Activated CD4-positive, alpha-beta memory T cell treated with anti-CD3 and anti-CD28 coated beads for 36 hours (primary cell): Measurements from ENCODE around the gene ATF6B. TPM values are rescaled to one million over a fixed set of nuclear protein-coding genes. Genes with fewer than 3 reads are reported as not detected.

ENCODE experiments used
- CTCF ChIA-PET: fragments of 350-600 bp; sonication (Branson Sonifier 250); formaldehyde crosslinking; loops from one replicate; lab custom pipeline; 2021; ENCODE audit warnings: antibody characterized with exemption, inconsistent platforms; lab: Charles Lee
- POLR2A ChIA-PET: fragments of 350-600 bp; sonication (Branson Sonifier 250); formaldehyde crosslinking; loops from one replicate; lab custom pipeline; 2021; ENCODE audit warnings: antibody characterized with exemption; lab: Charles Lee
- DNase-seq: peaks from one replicate; pipeline ENCODE4 v3.0.0-alpha.2; 2020
- H3K27ac Mint-ChIP-seq: one replicate; pipeline ENCODE4 v1.8.0; 2021; ENCODE audit warnings: mixed read lengths
- H3K27me3 Mint-ChIP-seq: one replicate; pipeline ENCODE4 v1.8.0; 2021; ENCODE audit warnings: mixed read lengths
- H3K36me3 Mint-ChIP-seq: one replicate; pipeline ENCODE4 v1.8.0; 2021; ENCODE audit warnings: mixed read lengths
- H3K4me1 Mint-ChIP-seq: one replicate; pipeline ENCODE4 v1.8.0; 2021; ENCODE audit warnings: low read depth, mixed read lengths
- H3K4me3 Mint-ChIP-seq: one replicate; pipeline ENCODE4 v1.8.0; 2021; ENCODE audit warnings: mild to moderate bottlenecking, mixed read lengths
- H3K9me3 Mint-ChIP-seq: one replicate; pipeline ENCODE4 v1.8.0; 2021; ENCODE audit warnings: mixed read lengths
- intact Hi-C: fragments of 100-400 bp; cut with micrococcal nuclease; formaldehyde crosslinking; loops from one replicate; pipeline ENCODE4 v1.15.1; 2023
- total RNA-seq, 2 experiments: library from RNA; stranded (reverse); gene quantifications; one replicate each; pipeline ENCODE4 v1.2.3, GENCODE V29; 2021

The ATF6B gene
- total RNA-seq, 2 experiments from 2014 or later, result 67.4 to 80.9 TPM

- Mint-ChIP-seq H3K27ac (no peak overlapping the region), H3K27me3 (peaks cover 4% of the 10 kb centered on the region), H3K36me3 (peaks cover 27% of the 10 kb centered on the region), H3K4me3 (no peak overlapping the region), H3K4me1 (peaks cover 12% of the 10 kb centered on the region), H3K9me3 (no peaks in the 10 kb centered on the region)
- CTCF ChIA-PET, result no interaction called here
- intact Hi-C loops, result no loop called here
- DNase-seq, result no peak
- POLR2A ChIA-PET, result no interaction called here
Observed at GRCh38 chr6:32113386-32114352, 14.4 kb downstream of the ATF6B start.

GRCh38 chr6:32112431-32112980 lies 15.5 kb downstream of the ATF6B start:
- POLR2A ChIA-PET, result no interaction called here
- Mint-ChIP-seq H3K27ac (no peak overlapping the region), H3K4me3 (no peak overlapping the region), H3K27me3 (peaks cover 11% of the 10 kb centered on the region), H3K36me3 (peaks cover 20% of the 10 kb centered on the region), H3K4me1 (peaks cover 20% of the 10 kb centered on the region), H3K9me3 (no peaks in the 10 kb centered on the region)
- DNase-seq, result no peak
- intact Hi-C loops, result no loop called here
- CTCF ChIA-PET, result no interaction called here

- peaks cover 20% of the 10 kb centered on the region for H3K4me1 Mint-ChIP-seq
- intact Hi-C loops, result no loop called here
- H3K27ac Mint-ChIP-seq, result no peak overlapping the region
- H3K9me3 Mint-ChIP-seq, result no peaks in the 10 kb centered on the region
- H3K4me3 Mint-ChIP-seq, result no peak overlapping the region
- DNase-seq, result no peak
- H3K27me3 Mint-ChIP-seq, result peaks cover 13% of the 10 kb centered on the region
- POLR2A ChIA-PET, result no interaction called here
- CTCF ChIA-PET, result interaction anchor here (1.9 kb wide), 1 partner anchor 7 kb away, joined by 7 read pairs; no protein-coding TSS in a partner anchor
- peaks cover 16% of the 10 kb centered on the region for H3K36me3 Mint-ChIP-seq
Observed at GRCh38 chr6:32111424-32112066, 16.5 kb downstream of the ATF6B start.

- Mint-ChIP-seq H3K9me3 (no peaks in the 10 kb centered on the region), H3K36me3 (peaks cover 8% of the 10 kb centered on the region), H3K27me3 (peaks cover 13% of the 10 kb centered on the region), H3K4me1 (peaks cover 20% of the 10 kb centered on the region), H3K27ac (no peak overlapping the region), H3K4me3 (no peak overlapping the region)
- intact Hi-C loops, result no loop called here
- ChIA-PET CTCF (interaction anchor here (1.0 to 1.9 kb wide), 2 partner anchors 8 to 135 kb away, joined by 3 to 7 read pairs; no protein-coding TSS in a partner anchor), POLR2A (no interaction called here)
- DNase-seq, result no peak
Observed at GRCh38 chr6:32110632-32111031, 17.4 kb downstream of the ATF6B start.

GRCh38 chr6:32109765-32110160 lies 18.3 kb downstream of the ATF6B start:
- DNase-seq, result no peak
- Mint-ChIP-seq H3K27ac (no peak overlapping the region), H3K4me3 (no peak overlapping the region), H3K4me1 (peaks cover 17% of the 10 kb centered on the region), H3K36me3 (peaks cover 4% of the 10 kb centered on the region), H3K9me3 (no peaks in the 10 kb centered on the region), H3K27me3 (peaks cover 17% of the 10 kb centered on the region)
- intact Hi-C loops, result no loop called here
- POLR2A ChIA-PET, result no interaction called here
- CTCF ChIA-PET, result interaction anchor here (1.0 to 1.9 kb wide), 2 partner anchors 9 to 136 kb away, joined by 3 to 7 read pairs; no protein-coding TSS in a partner anchor

GRCh38 chr6:32109114-32109764 lies 18.8 kb downstream of the ATF6B start, which contains the start of gene TNXB:
Gene TNXB, minus strand, starts transcription at chr6:32109338. Its CDS starts 11,140 bp downstream, at chr6:32098198.
- POLR2A ChIA-PET, result no interaction called here
- H3K4me3 Mint-ChIP-seq, result no peak within 1 kb of the TSS
- no peak for DNase-seq
- H3K36me3 Mint-ChIP-seq, result peaks cover 2% of the 10 kb centered on the region
- CTCF ChIA-PET, result interaction anchor here (1.0 to 1.9 kb wide), 2 partner anchors 10 to 136 kb away, joined by 3 to 7 read pairs; no protein-coding TSS in a partner anchor
- peaks cover 15% of the 10 kb centered on the region for H3K4me1 Mint-ChIP-seq
- intact Hi-C loops, result no loop called here
- H3K9me3 Mint-ChIP-seq, result no peaks in the 10 kb centered on the region
- H3K27me3 Mint-ChIP-seq, result peaks cover 19% of the 10 kb centered on the region
- H3K27ac Mint-ChIP-seq, result no peak within 1 kb of the TSS

- ChIA-PET POLR2A (no interaction called here), CTCF (no interaction called here)
- H3K4me3 Mint-ChIP-seq, result no peak overlapping the region
- intact Hi-C loops, result no loop called here
- H3K9me3 Mint-ChIP-seq, result no peaks in the 10 kb centered on the region
- H3K27me3 Mint-ChIP-seq, result peaks cover 22% of the 10 kb centered on the region
- H3K27ac Mint-ChIP-seq, result no peak overlapping the region
- peaks cover 2% of the 10 kb centered on the region for H3K36me3 Mint-ChIP-seq
- peaks cover 15% of the 10 kb centered on the region for H3K4me1 Mint-ChIP-seq
- no peak for DNase-seq
Observed at GRCh38 chr6:32108727-32109113, 19.3 kb downstream of the ATF6B start.

GRCh38 chr6:32108094-32108627 lies 19.9 kb downstream of the ATF6B start:
- H3K4me1 Mint-ChIP-seq, result peaks cover 15% of the 10 kb centered on the region
- DNase-seq, result no peak
- CTCF ChIA-PET, result interaction anchor here (1.5 kb wide), 1 partner anchor 11 kb away, joined by 5 read pairs; no protein-coding TSS in a partner anchor
- POLR2A ChIA-PET, result no interaction called here
- H3K27ac Mint-ChIP-seq, result no peak overlapping the region
- intact Hi-C loops, result no loop called here
- no peak overlapping the region for H3K4me3 Mint-ChIP-seq
- H3K36me3 Mint-ChIP-seq, result no peaks in the 10 kb centered on the region
- H3K9me3 Mint-ChIP-seq, result no peaks in the 10 kb centered on the region
- H3K27me3 Mint-ChIP-seq, result peaks cover 25% of the 10 kb centered on the region

- H3K36me3 Mint-ChIP-seq, result no peaks in the 10 kb centered on the region
- no peak for DNase-seq
- CTCF ChIA-PET, result interaction anchor here (1.5 kb wide), 1 partner anchor 11 kb away, joined by 5 read pairs; no protein-coding TSS in a partner anchor
- POLR2A ChIA-PET, result no interaction called here
- H3K4me3 Mint-ChIP-seq, result no peak overlapping the region
- no peaks in the 10 kb centered on the region for H3K9me3 Mint-ChIP-seq
- H3K27me3 Mint-ChIP-seq, result peaks cover 25% of the 10 kb centered on the region
- no peak overlapping the region for H3K27ac Mint-ChIP-seq
- peaks cover 15% of the 10 kb centered on the region for H3K4me1 Mint-ChIP-seq
- intact Hi-C loops, result no loop called here
Observed at GRCh38 chr6:32107406-32107805, 20.6 kb downstream of the ATF6B start.

GRCh38 chr6:32105433-32105832 lies 22.6 kb downstream of the ATF6B start:
- H3K4me1 Mint-ChIP-seq, result peaks cover 15% of the 10 kb centered on the region
- ChIA-PET POLR2A (no interaction called here), CTCF (no interaction called here)
- DNase-seq, result no peak
- no peak overlapping the region for H3K4me3 Mint-ChIP-seq
- no peak overlapping the region for H3K27ac Mint-ChIP-seq
- H3K27me3 Mint-ChIP-seq, result peaks cover 26% of the 10 kb centered on the region
- no peaks in the 10 kb centered on the region for H3K36me3 Mint-ChIP-seq
- H3K9me3 Mint-ChIP-seq, result no peaks in the 10 kb centered on the region
- intact Hi-C loops, result no loop called here

- POLR2A ChIA-PET, result no interaction called here
- Mint-ChIP-seq H3K36me3 (no peaks in the 10 kb centered on the region), H3K9me3 (no peaks in the 10 kb centered on the region), H3K4me3 (no peak overlapping the region), H3K27ac (no peak overlapping the region), H3K27me3 (peaks cover 28% of the 10 kb centered on the region), H3K4me1 (no peaks in the 10 kb centered on the region)
- CTCF ChIA-PET, result interaction anchor here (0.6 to 2.0 kb wide), 3 partner anchors 16 to 883 kb away, joined by 3 to 5 read pairs (median 3); no protein-coding TSS in a partner anchor
- intact Hi-C loops, result no loop called here
- no peak for DNase-seq
Observed at GRCh38 chr6:32102255-32102654, 25.8 kb downstream of the ATF6B start.
